Neuronal stem cell (in vitro differentiated cells): ENCODE data around the gene UNC13D.

Experiments used
- DNase-seq: peaks from one replicate; pipeline ENCODE4 v3.0.0-alpha.2; 2013; ENCODE audit warnings: low spot score
- H2AFZ ChIP-seq: one replicate; pipeline ENCODE4 v1.6.1; 2013; ENCODE audit warnings: mild to moderate bottlenecking, low read length, inconsistent platforms
- H2AK5ac ChIP-seq: 2 replicates; pipeline ENCODE4 v1.6.1; 2013; ENCODE audit warnings: low read depth, mild to moderate bottlenecking, inconsistent platforms, low read length, moderate library complexity, mixed read lengths
- H2BK120ac ChIP-seq: 2 replicates; pipeline ENCODE4 v1.6.1; 2013; ENCODE audit warnings: low read depth, mild to moderate bottlenecking, inconsistent platforms, low read length, moderate library complexity, mixed read lengths
- H2BK12ac ChIP-seq: one replicate; pipeline ENCODE4 v1.6.1; 2013; ENCODE audit warnings: low read length, inconsistent platforms
- H2BK15ac ChIP-seq: 2 replicates; pipeline ENCODE4 v1.6.1; 2013; ENCODE audit warnings: mild to moderate bottlenecking, low read length, inconsistent platforms, mixed read lengths
- H2BK5ac ChIP-seq: one replicate; pipeline ENCODE4 v1.6.1; 2013; ENCODE audit warnings: inconsistent platforms, mild to moderate bottlenecking, low read length, moderate library complexity
- H3K14ac ChIP-seq: one replicate; pipeline ENCODE4 v1.6.1; 2013; ENCODE audit warnings: low read length, inconsistent platforms
- H3K18ac ChIP-seq: 2 replicates; pipeline ENCODE4 v1.6.1; 2013; ENCODE audit warnings: low read length, inconsistent platforms
- H3K23ac ChIP-seq: 2 replicates; pipeline ENCODE4 v1.6.1; 2013; ENCODE audit warnings: low read depth, mild to moderate bottlenecking, mixed read lengths, low read length, inconsistent platforms; ENCODE audit not compliant: poor library complexity
- H3K27ac ChIP-seq: replicated peaks from 3 replicates; pipeline ENCODE4 v1.5.1; 2013; ENCODE audit warnings: low read length, inconsistent platforms
- H3K27me3 ChIP-seq, 3 experiments: 2 replicates each; pipeline ENCODE4 v1.6.1; 2013; ENCODE audit warnings: low read length in 3 of 3, mild to moderate bottlenecking in 2 of 3, inconsistent platforms in 1 of 3, low read depth in 1 of 3, mixed read lengths in 1 of 3, moderate library complexity in 1 of 3; ENCODE audit not compliant: control insufficient read depth in 3 of 3, insufficient read depth in 3 of 3
- H3K36me3 ChIP-seq, 2 donors: replicated peaks in 1 of 2; 2 replicates each; pipeline ENCODE4 v1.6.1; 2013; ENCODE audit warnings: low read length in 2 of 2; ENCODE audit not compliant: control insufficient read depth in 2 of 2, insufficient read depth in 2 of 2
- H3K4ac ChIP-seq: 2 replicates; pipeline ENCODE4 v1.6.1; 2013; ENCODE audit warnings: inconsistent platforms, mild to moderate bottlenecking, low read length, moderate library complexity
- H3K4me1 ChIP-seq, 2 donors: 1 replicate in 1 of 2; 2 replicates in 1 of 2; pipeline ENCODE4 v1.6.1; 2013; ENCODE audit warnings: low read length in 2 of 2, low read depth in 1 of 2; ENCODE audit not compliant: control insufficient read depth in 2 of 2, insufficient read depth in 1 of 2
- H3K4me2 ChIP-seq: one replicate; pipeline ENCODE4 v1.6.1; 2013; ENCODE audit warnings: mild to moderate bottlenecking, low read length, inconsistent platforms; ENCODE audit not compliant: insufficient read depth, poor library complexity, severe bottlenecking
- H3K4me3 ChIP-seq, 2 donors: 2 replicates each; pipeline ENCODE4 v1.5.1; 2013; ENCODE audit warnings: low read length in 2 of 2, mild to moderate bottlenecking in 2 of 2, inconsistent platforms in 1 of 2, moderate library complexity in 1 of 2
- H3K79me1 ChIP-seq: one replicate; pipeline ENCODE4 v1.6.1; 2013; ENCODE audit warnings: low read depth, mild to moderate bottlenecking, inconsistent platforms, low read length, moderate library complexity
- H3K9ac ChIP-seq: one replicate; pipeline ENCODE4 v1.6.1; 2013; ENCODE audit warnings: mild to moderate bottlenecking, low read depth, low read length, inconsistent platforms; ENCODE audit not compliant: poor library complexity
- H3K9me3 ChIP-seq, 2 donors: replicated peaks in 1 of 2; 2 replicates each; pipeline versions ENCODE3 to v1.6.1; 2013; ENCODE audit warnings: low read length in 2 of 2, mild to moderate bottlenecking in 2 of 2, inconsistent platforms in 1 of 2, low read depth in 1 of 2, mixed read lengths in 1 of 2, moderate library complexity in 1 of 2; ENCODE audit not compliant: control insufficient read depth in 2 of 2, insufficient read depth in 1 of 2
- H4K8ac ChIP-seq: one replicate; pipeline ENCODE4 v1.6.1; 2013; ENCODE audit warnings: low read depth, mild to moderate bottlenecking, inconsistent platforms, low read length, moderate library complexity
- H4K91ac ChIP-seq: one replicate; pipeline ENCODE4 v1.6.1; 2013; ENCODE audit warnings: low read length, low read depth, mild to moderate bottlenecking, inconsistent platforms; ENCODE audit not compliant: poor library complexity
- WGBS, 2 donors: extraction: QIAGEN DNeasy Blood & Tissue Kit; methylation state at CpG; one replicate each; pipeline ENCODE4 v1.1.7; 2013; ENCODE audit warnings: missing lambda C conversion rate in 2 of 2, mixed read lengths in 1 of 2; ENCODE audit not compliant: insufficient read length in 2 of 2, insufficient replicate concordance in 1 of 2; ENCODE audit errors: extremely low coverage in 2 of 2; 5-methylcytosine and 5-hydroxymethylcytosine counted together

The UNC13D gene

GRCh38 chr17:75783803-75784472 is 60.3 kb downstream of the UNC13D start:
- peak overlapping the region; percentile 55 for H3K27ac ChIP-seq
- peaks cover 0 to 12% of the 10 kb centered on the region in 2 donors for H3K9me3 ChIP-seq
- no peak overlapping the region for H4K91ac ChIP-seq
- H3K4me1 ChIP-seq: peaks cover 4 to 21% of the 10 kb centered on the region in 2 donors
- H3K36me3 ChIP-seq: peaks cover 0 to 24% of the 10 kb centered on the region in 2 donors
- no peak overlapping the region for H4K8ac ChIP-seq
- H3K4me3 ChIP-seq: peak overlapping the region in 1 of 2 donors; percentile 51
- WGBS, 2 donors: no CpG with 5 or more reads among the region's 20 CpGs
- peak overlapping the region; percentile 50 for H2AFZ ChIP-seq
- H2BK120ac ChIP-seq: no peak overlapping the region
- no peak overlapping the region for H2BK15ac ChIP-seq
- peaks cover 8% of the 10 kb centered on the region for H3K79me1 ChIP-seq
- H3K18ac ChIP-seq: peak overlapping the region; percentile 11
- H3K14ac ChIP-seq: no peak overlapping the region
- no peak overlapping the region for H3K4ac ChIP-seq
- no peak overlapping the region for H2BK5ac ChIP-seq
- no peaks in the 10 kb centered on the region for H3K27me3 ChIP-seq
- peak overlapping the region; percentile 22 for H3K4me2 ChIP-seq
- no peak overlapping the region for H3K9ac ChIP-seq
- H3K23ac ChIP-seq: no peak overlapping the region
- H2AK5ac ChIP-seq: peak overlapping the region; percentile 9
- no peak overlapping the region for H2BK12ac ChIP-seq
- no peak for DNase-seq

- no peak overlapping the region for H3K27ac ChIP-seq
- no peak overlapping the region for H3K4me3 ChIP-seq
- H3K23ac ChIP-seq: no peak overlapping the region
- H3K4me1 ChIP-seq: peaks cover 4 to 21% of the 10 kb centered on the region in 2 donors
- no peaks in the 10 kb centered on the region for H3K27me3 ChIP-seq
- H4K91ac ChIP-seq: no peak overlapping the region
- H2BK15ac ChIP-seq: no peak overlapping the region
- no CpG with 5 or more reads among the region's 6 CpGs for WGBS, 2 donors
- H2AFZ ChIP-seq: peak overlapping the region; percentile 62
- H3K4ac ChIP-seq: no peak overlapping the region
- H3K79me1 ChIP-seq: peaks cover 8% of the 10 kb centered on the region
- H3K9ac ChIP-seq: no peak overlapping the region
- H3K9me3 ChIP-seq: peaks cover 0 to 10% of the 10 kb centered on the region in 2 donors
- no peak overlapping the region for H2BK12ac ChIP-seq
- H2BK120ac ChIP-seq: no peak overlapping the region
- H3K14ac ChIP-seq: no peak overlapping the region
- peaks cover 3 to 27% of the 10 kb centered on the region in 2 donors for H3K36me3 ChIP-seq
- no peak for DNase-seq
- H3K18ac ChIP-seq: no peak overlapping the region
- H3K4me2 ChIP-seq: no peak overlapping the region
- no peak overlapping the region for H4K8ac ChIP-seq
- H2AK5ac ChIP-seq: no peak overlapping the region
- no peak overlapping the region for H2BK5ac ChIP-seq
Observed at GRCh38 chr17:75783069-75783783, 61.0 kb downstream of the UNC13D start.

- no CpG with 5 or more reads among the region's 5 CpGs for WGBS, 2 donors
- no peak overlapping the region for H3K9ac ChIP-seq
- no peak overlapping the region for H3K4ac ChIP-seq
- no peak overlapping the region for H4K8ac ChIP-seq
- H3K18ac ChIP-seq: no peak overlapping the region
- peak overlapping the region; percentile 26 for H2AFZ ChIP-seq
- H2AK5ac ChIP-seq: no peak overlapping the region
- H4K91ac ChIP-seq: no peak overlapping the region
- H3K4me2 ChIP-seq: no peak overlapping the region
- peaks cover 3% of the 10 kb centered on the region for H3K79me1 ChIP-seq
- H3K27ac ChIP-seq: no peak overlapping the region
- H2BK12ac ChIP-seq: no peak overlapping the region
- no peak overlapping the region for H3K4me3 ChIP-seq
- no peaks in the 10 kb centered on the region for H3K27me3 ChIP-seq
- no peaks in the 10 kb centered on the region for H3K9me3 ChIP-seq
- H2BK15ac ChIP-seq: no peak overlapping the region
- peaks cover 2 to 12% of the 10 kb centered on the region in 2 donors for H3K4me1 ChIP-seq
- no peak overlapping the region for H2BK120ac ChIP-seq
- no peak for DNase-seq
- H3K23ac ChIP-seq: no peak overlapping the region
- no peak overlapping the region for H3K14ac ChIP-seq
- no peak overlapping the region for H2BK5ac ChIP-seq
- peaks cover 10 to 37% of the 10 kb centered on the region in 2 donors for H3K36me3 ChIP-seq
Observed at GRCh38 chr17:75779987-75780889, 64.0 kb downstream of the UNC13D start.
